Activated CD8-positive, alpha-beta memory T cell treated with anti-CD3 and anti-CD28 coated beads, Interleukin-2, amount 50 U/mL, for 4 hours (primary cell): ENCODE data around the gene FADS6.

Experiments
- DNase-seq: peaks from one replicate; pipeline ENCODE4 v3.0.0-alpha.2; 2020

FADS6 gene

DNA sequence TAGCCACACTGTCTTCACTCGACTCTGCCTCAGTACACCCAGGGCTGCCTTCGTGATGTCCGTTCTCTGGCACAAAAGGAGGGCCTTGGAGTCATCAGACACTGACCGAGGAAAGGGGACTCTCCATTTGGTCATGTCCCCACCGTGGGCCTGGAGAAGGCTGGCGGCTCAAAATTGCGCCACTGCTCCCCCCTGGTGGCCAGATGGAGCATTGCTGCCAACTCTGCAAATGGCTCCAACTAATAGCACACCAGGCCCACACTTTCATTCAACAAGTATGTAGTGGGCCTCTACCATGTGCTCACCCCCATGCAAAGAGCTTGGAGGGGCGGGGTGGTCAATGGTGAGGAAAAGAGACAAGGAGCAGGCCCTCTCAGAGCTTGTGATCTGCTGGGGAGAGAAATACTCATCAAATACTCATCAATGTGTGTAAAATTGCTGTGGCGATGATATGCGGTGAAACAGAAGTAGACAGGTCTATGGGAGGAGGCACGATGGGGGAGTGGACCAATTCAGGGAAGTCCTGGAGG lies 28.5 kb downstream of the FADS6 start:
- DNase-seq = peak; percentile 75

DNA sequence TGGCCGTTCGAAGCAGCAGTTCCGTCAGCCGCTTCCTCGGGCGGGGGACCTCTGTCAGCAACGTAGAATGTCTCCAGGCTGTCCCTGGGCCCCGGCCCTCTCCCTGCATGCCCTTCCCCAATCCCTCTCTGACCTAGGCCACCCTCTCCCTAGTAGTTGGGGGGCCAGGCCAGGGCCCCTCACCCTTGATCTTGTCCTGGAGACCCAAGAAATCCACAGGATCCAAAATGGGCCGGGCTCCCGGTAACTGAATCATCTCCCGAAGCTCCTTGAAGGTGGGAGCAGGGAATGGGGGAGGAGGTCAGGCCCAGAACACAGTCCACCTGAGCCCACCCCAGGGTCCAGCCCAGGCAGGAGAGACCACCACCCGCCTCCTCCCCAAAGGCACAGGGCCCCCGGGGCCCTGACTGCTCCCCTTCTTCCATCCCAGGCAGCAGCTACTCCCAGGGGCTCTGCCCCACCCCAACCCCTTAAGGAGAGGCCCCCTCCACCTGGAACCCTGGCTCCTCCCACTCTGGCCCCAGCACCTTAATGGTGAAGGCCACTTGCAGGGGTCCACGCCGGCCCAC lies 29.1 kb downstream of the FADS6 start:
- DNase-seq = no peak

DNA sequence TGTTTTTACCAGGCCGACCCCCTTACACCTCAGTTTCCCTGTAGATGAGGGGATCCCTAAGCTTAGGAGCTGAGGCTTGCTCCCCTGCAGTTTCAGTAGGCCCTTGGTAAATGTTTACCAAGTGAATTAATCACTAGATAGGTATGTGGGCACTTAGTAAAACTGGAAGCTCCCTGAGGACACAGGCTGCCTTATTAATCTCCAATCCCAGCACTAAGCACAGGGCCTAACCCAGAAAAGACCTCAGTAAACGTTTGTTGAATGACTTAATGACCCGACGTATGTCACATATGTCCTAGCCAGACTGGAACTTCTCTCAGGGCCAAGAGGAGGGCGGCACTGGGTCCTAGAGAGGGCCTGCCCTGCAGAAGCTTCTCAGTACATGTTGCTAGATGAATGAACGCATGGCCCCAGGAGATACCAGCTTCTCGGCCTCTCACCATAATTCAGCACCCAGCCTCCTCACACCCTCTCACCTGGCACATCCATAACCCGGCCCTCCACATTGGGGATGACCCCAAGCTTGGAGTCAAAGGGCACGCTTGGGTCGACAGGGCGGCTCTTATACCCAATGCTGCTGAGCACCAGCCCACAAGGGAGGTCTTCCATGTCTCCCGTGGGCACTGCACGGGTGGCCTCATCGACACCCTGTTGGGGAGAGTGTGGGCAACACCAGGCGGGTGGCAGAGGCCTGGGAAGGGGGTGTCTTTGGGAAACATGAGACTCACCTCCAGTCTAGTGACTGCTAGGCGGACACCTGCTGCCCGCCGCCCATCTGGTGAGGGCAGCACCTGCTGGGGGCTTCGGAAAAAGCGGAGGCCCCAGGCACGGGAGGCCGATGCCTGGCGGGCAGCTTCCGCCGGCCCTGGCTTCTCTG lies 29.8 kb downstream of the FADS6 start:
- no peak for DNase-seq

DNA sequence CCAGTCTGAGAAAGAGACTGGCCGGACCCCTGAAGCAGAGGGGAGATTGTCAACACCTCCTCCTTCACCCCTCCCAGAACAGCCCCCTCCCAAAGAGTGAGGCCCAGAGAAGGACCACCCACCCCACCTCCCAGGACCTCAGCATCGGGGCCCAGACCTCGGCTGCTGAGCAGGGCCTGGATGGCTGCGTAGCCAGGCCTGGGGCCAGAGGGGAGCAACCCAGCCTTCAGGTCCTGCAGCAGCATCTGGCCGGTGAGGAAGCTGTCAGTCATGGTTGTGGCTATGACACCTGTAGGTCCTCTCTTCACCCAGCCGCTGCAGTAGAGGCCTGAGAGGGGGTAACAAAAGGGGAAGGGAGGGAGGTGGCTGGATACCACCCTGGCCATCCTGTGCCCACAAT lies 30.5 kb downstream of the FADS6 start:
- DNase-seq = no peak

DNA sequence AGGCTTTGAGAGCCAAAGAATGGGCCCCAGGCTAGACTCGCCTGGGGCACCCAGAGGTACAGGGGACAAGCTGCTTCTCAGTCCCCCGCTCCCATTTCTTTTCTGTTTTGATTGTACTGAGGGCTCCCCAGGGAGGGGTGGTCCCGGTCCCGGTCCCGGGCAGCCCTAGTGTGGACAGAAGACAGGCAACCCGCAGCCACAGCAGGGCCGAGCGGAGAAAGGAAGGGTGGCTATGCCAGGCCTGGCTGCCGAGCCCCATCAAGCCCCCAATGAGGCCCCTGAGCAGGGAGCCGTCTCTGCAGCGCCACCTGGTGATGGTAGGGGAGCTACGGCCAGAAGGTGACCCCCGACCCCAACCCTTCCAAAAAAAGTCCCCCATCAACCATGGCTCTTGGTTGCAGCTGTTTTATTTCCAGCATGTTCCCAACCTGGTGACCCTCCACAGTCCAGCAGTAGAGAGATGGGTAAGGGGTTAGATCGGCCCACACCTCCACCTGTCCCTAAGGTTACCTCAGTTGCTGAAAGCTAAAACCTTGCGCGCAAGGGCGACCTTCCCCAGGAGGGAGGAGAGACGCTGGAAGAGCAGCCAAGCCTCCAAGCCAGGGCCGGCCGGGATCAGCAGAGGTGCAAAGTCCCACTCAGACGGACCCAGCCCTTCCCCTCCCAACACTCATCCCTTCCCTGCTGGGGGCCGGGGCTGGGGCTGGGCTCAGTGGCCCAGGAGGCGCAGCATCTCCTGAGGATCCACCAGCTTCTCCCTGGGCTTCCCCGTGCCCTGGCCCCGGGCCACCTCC lies 31.1 kb downstream of the FADS6 start:
- peak; percentile 66 for DNase-seq

DNA sequence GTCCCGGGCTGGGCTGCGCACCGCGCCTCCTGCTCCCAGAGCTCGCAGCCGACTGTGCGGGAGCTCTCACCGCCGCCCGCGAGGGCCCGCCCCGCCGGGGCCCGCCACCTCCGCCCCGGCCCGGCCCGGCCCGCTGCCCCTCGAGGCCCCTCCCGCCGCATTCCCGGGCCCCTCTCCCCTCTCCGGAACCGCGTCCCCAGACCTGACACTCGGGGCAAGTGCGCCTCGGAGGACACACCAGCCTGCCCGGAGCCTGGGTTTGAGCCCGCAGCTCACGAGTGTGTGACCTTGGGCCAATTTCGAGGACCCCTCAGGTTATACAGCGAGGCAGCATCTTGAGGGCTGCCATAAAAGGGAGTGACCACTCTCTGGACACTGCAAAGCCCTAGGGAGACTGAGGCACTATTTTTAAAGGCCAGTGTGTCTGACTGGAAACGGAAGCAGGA lies 31.7 kb downstream of the FADS6 start:
- DNase-seq = no peak

DNA sequence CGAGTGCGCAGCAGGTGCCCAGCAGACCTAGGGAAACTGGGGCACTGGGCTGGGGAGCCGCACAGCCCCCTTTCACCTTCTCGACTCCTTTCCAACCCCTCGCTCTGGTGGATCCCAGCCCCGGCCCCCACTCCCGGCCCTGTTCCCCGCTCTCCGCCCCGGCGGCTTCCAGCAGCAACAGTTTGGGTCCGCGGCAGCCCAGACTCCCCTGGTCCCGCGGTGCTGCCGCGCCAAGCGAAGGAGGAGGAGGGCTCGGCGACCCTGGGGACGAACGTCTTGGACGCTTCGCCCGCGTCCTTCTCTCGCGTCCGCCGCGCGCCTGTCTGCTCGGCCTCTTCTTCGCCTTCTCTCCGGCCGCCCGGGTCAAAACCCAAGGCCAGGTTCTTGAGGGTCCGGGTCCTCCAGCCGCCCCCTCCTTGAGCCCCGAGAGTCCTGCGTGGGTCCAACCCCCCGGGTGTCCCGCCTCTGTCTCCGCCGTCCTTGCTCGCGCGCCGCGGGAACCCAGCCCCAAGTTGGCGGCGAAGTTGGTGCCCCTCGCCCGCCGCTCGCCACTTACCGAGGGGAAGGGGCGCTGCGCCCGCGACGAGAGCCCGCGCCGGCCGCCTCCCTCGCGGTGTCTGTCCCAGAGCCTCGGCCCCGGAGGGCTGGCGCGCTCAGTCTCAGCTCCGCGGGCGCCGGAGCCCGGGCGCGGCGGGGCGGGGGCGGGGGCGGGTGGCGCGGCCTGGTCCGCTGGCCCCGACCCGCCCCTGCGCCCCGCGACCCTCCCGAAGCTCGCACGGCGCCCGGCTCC lies 32.4 kb downstream of the FADS6 start:
- DNase-seq = no peak

DNA sequence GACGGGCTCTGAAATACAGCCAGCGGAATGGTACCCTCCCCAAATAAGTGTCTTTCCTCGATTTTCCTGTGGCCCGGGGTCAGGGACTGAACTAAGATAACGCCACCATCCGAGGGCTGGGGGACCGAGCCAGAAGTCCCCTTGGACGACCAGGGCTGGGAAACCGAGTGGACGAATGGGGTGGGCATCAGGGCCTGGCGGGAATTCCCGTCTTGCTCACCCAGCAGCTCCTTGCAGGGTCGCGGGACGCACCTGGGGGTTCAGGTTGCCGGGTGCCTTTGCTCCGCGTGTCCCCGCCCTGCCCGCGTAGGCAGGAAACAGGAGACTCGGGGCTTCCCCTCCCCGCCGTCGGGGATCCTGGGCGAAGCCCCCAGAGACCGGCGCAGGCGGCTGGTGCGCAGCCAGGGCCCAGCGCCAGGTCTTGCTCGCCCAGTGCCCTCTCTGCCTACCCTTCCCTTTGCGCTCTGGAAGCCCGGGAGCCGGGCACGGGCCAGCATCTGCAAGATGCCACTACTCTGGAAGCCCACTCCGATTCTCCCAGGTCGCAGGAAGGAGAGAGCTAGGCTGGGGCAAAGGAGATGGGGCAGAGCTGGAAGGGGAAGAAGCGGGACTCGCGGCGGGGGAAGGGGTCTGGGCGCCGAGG lies 33.1 kb downstream of the FADS6 start:
- no peak for DNase-seq

DNA sequence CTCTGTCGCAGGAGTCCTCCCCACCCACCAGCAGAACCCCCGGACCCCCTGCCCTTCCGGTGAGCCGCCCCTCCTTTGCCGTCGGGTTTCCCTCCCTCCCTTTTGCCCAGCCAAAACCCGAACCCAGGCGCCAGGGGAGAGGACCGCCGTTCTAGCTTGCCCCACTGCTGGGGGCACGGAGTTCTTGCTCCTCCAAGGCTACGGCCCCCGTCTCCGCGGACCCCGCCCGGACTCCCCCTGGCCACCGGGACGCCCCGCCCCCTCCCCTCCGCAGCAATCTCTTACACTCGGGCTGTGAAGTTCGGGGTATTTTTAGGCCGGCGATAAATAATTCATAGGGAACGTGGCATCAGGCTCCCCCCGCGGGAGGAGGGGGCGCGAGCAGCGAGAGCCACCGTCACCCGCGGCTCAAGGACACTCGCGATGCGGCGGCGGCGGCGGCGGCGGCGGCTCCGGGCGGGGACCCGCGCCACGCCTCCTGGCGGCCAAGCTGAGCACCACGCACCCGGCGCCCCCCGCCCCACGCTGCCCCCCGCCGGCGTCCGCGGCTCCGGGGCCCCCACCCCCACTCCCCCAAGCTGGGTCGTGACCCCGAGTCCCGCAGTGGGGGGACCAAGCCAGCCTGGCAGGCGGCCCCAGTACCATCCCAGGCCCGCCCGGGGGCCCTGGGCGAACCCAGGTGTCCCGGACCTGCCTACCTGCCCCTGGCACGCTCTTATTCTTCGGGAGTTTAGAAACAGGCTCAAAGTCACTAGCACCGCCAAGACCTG lies 33.8 kb downstream of the FADS6 start, which contains the start of gene GRIN2C:
Gene GRIN2C, minus strand, starts transcription at position 427 of the 770 bp plus-strand sequence. CDS start 4,793 bp downstream, outside the sequence.
- DNase-seq = peak; percentile 38

DNA sequence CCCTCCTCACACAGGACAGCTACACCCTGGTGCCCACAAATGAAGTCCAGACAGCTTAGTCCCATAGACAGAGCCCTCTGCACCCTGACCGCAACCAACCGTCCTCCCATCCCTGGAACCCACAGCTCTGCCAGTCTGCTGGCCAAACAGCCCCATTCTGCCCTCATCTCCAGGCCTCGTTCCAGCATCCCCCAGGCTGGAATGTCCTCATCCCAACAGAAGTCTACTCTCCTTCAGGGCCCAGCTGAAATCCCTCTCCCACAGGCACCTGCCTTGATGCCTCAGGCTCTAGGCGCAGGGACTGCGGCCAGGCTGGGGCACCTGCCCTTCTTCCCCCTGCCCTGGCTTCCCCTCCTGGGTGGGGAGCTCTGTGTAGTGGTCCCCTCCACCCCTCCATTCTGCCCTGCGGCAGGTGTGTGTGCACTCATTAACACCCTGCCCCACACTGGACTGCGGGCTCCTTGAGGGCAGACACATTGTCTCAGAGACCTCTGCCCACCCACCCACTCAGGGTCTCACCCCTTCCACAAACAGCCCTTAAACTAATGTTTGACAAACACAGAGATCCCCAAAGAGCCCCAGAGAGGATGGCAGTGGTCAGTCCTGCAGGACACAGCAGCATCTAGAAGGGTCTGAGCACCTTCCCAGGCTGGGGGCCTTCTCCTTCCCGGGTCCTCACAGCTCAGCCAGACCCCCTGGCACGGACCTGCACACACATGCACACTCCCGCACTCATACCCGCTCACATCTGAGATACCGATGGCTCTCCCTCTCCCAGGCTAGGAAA lies 34.6 kb downstream of the FADS6 start:
- no peak for DNase-seq

DNA sequence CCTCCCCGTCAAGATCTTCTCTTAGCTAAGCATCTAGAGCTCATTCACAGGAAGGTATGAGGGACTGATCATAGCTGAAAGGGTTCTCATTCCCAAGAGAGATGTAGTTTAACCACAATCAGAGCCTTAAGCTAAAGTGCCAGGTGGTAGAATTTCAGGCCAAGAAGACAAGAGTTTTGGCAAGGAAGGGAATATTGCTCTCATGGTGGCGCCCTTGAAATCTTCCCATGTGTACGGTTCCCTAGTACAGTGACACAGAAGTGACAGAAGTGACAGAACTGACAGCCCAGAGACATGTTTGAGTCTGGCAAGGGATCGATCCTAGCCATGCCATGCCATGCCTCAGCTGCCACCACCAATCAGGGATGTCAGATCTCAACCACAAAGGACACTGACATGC lies 36.2 kb downstream of the FADS6 start:
- DNase-seq = no peak

DNA sequence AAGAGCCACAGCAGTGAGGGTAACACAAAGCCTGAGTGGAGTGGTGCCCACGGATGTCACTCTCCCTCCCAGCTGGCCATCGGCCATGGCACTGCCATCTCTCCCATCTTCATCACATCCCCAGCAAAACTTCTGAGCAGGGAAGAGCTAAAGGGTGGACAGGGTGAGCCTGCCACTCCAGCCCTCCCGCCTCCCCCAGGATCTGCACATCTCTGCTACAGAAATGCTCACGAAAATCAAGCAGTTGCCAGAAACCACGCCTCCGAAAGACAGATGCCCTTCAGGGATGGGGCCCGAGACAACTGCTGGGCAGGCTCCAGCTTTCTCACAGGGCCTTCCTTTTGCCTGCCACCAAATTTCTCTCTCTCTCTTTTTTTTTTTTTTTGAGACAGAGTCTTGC lies 37.3 kb downstream of the FADS6 start:
- DNase-seq = no peak

DNA sequence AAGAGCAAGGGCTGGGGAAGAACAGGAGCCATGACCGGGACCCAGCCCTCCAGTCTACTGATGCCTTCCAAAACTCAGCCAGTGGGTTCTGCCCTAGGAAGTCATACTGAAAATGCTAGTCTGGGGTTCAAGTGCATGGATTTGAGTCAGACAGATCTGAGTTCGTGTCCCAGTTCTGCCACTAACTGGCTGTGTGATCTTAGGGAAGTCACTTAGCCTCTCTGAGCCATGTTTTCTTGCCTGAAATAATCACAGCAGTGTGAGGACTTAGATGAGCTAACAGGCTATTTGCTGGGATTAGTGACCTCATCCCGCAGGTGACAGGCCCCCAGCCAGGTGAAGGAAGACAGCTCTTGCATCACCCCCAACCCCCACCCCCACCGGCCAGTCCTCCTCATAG lies 38.1 kb downstream of the FADS6 start:
- DNase-seq = no peak

DNA sequence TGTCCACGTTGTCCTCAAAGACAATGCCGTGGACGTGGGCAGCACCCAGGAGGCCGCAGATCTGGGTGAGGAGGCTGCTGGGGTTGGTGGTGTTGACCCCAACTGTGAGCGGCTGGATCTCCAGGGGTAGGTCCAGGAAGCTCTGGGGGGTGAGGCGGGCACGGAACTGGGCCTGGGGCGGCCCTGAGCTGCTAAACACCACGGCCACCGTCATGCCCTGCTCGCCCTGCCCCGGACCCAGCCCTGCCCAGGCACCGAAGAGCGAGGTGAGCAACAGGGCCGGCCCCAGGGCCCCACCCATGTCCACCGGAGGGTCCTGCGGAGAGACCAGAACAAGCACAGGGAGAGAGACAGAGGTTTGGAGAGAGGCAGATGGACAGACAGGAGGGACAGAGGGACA lies 38.6 kb downstream of the FADS6 start:
- no peak for DNase-seq

DNA sequence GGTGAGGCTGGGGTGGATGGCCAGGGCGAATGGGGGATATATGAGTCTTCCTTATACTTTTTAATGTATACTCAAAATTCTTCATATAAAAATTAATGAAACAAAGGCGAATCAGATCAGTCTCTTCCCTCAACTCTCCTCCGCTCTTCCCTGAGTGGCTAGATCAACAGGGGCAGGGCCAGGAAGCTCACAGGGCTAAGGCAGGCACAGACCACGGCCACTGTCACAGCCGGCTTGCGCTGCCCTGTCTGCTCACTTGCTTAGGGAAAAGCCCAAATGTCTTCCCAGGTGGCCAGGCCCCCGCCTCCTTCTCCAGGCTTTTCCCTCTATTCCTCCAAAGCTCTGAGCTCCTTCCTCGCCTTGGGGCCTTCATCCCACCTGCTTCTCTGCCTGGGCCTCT lies 39.8 kb downstream of the FADS6 start:
- no peak for DNase-seq

DNA sequence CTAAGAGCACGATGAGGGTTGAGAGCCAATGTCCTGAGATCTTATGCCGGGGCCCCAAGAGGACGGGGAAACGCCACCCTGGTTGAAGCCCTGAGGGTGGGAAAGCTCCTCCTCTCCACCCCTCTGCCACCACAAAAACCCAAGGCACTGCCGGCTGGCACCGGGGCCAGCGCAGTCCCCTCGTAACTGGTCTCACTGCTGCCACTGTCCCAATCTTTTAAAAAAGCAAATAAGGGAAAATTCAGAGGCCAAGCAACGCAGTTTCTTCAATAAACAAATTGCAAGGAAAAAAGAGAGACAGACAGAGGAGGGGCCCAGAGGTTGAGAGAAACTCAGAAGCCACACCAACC lies 40.4 kb downstream of the FADS6 start:
- DNase-seq = no peak

DNA sequence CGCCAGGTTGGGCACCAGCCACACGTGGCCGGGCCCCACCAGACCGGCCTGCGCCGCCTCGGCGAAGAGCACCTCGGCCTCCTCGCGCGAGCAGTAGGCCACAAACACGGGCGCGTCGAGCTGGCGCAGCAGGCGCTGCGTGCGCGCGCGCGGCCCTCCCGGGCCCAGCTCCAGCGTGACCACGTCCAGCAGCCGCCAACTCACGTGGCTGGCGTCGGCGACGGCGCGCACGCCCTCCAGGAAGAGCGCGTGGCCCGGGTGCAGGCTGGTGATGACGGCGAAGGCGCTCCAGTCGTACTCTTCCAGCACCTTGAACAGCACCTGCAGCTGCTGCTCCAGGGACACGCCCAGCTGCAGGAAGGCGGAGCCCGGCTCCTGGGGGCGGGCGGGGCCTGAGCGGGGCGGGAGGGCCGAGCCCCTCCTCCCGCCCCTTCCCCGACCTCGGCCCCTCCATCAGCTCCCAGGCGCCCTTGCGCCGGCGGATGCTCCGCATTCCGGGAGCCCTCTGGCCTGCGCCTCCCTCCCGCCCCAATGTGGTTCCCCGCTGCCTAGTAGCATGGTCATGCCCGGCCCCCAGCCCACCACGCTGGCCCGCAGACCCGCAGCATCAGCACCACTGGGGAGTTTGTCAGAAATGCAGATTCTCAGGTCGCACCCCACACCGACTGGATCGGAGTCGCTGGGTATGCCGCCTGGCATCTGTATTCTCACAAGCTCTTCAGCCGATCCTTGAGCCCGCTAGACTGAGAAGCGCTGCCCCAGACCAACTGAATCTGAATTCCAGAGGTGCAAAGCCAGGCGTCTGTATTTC lies 41.0 kb downstream of the FADS6 start:
- DNase-seq = peak; percentile 41

DNA sequence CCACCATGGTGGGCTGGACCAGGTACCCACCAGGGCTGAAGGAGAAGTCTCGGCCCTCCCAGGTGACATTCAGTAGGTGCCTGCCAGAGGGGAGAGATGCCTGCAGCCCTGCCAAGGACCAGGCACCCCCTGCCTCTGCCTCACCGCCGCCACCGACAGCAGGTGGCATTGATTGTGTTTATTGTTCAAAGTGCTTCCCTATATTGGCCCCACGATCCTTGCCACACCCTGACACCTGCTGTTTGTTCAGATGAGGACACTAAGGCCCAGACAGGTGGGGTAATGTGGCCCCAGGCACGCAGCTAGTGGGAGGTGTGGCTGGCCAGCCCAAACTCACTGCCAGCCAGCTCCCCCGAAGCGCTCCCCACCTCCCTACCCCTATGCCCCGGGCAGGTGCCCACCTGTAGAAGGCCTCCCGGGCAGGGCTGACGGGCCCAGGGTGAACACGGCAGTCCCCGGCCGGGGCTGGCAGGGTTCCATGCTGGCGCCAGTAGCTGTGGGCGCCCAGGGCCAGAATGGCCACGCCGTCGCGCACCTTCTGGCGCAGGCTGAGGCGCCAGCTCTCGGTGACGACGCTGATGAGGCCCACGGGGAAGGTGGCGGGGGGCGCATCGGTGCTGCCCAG lies 41.7 kb downstream of the FADS6 start:
- no peak for DNase-seq

DNA sequence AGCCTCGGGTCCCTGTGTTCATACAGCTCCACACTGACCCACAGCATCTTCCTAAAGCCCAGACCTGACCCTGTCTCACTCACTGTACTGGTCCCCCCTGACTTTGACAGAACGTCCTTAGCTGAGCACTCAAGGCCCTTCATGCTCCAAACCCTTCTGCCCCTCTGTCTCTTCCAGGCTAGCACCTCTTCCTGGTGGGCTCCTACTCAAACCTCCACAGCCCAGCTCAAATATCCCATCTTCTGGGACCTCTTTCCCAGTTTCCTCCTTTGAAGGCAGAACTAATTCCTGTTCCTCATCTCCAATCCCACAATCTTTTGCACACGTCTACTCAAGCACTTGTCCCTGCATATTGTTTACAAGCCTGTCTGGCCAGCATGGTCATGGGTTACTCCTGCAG lies 42.5 kb downstream of the FADS6 start:
- DNase-seq = no peak
